HepG2 (cell line): Measurements from ENCODE around the gene RAB36. TPM values are rescaled to one million over a fixed set of nuclear protein-coding genes. Genes with fewer than 3 reads are reported as not detected.

Experiments used
- ATAC-seq: fragments of 200-7000 bp; cut with Tn5 transposase; 3 replicates; pipeline ENCODE4 v1.9.1; 2020; ENCODE audit warnings: mild to moderate bottlenecking, moderate library complexity
- BruUV-seq: library from RNA; stranded (reverse); fragments of 400-500 nt; replicated peaks from 2 replicates; lab custom pipeline; 2021; lab: Mats Ljungman, UMichigan
- CTCF ChIA-PET: fragments of 300-600 bp; formaldehyde crosslinking; extraction: SDS; loops from one replicate; lab custom pipeline; 2021; ENCODE audit warnings: low total read pairs, inconsistent platforms, low intra/inter-chr PET ratio; lab: Yijun Ruan, JAX
- POLR2A ChIA-PET: fragments of 350-600 bp; sonication (Branson Sonifier 250); formaldehyde crosslinking; loops from one replicate; lab custom pipeline; 2020; ENCODE audit warnings: antibody characterized with exemption, inconsistent platforms; lab: Yijun Ruan, JAX
- DNase-seq: peaks from one replicate; pipeline ENCODE4 v3.0.0-alpha.2; 2015; ENCODE audit warnings: low spot score
- FAIRE-seq: peaks from 3 replicates; lab custom pipeline; 2011; peaks lifted over from hg19 to GRCh38; lab: Jason Lieb, UNC
- H2AFZ ChIP-seq: one replicate; pipeline ENCODE4 v1.6.1; 2011; ENCODE audit warnings: low read length, inconsistent platforms
- H3K27ac ChIP-seq: fragments of 300-600 bp; 3 replicates; pipeline ENCODE4 v1.8.0; 2011; ENCODE audit warnings: mixed run types, mild to moderate bottlenecking, mixed read lengths, low read length, inconsistent platforms; ENCODE audit not compliant: insufficient read depth; ENCODE audit errors: extremely low read length
- H3K27me3 ChIP-seq, 2 experiments: fragments of 200-600 bp in 1 of 2; 2 replicates in 1 of 2; 3 replicates in 1 of 2; pipeline versions ENCODE4 v1.6.0 to v1.8.0; 2011; ENCODE audit warnings: low read length in 2 of 2, mild to moderate bottlenecking in 2 of 2, moderate library complexity in 2 of 2, inconsistent platforms in 1 of 2; ENCODE audit not compliant: insufficient read depth in 2 of 2, control insufficient read depth in 1 of 2
- H3K36me3 ChIP-seq, 2 experiments: fragments of 200-600 bp in 1 of 2; replicated peaks in 1 of 2; 2 replicates in 1 of 2; 3 replicates in 1 of 2; pipeline versions ENCODE4 v1.5.1 to v1.8.0; 2011; ENCODE audit warnings: low read length in 2 of 2, inconsistent platforms in 1 of 2; ENCODE audit not compliant: insufficient read depth in 2 of 2, control insufficient read depth in 1 of 2
- H3K4me1 ChIP-seq: 2 replicates; pipeline ENCODE4 v1.5.1; 2012; ENCODE audit warnings: low read length, inconsistent platforms; ENCODE audit not compliant: insufficient read depth
- H3K4me2 ChIP-seq: 2 replicates; pipeline ENCODE4 v1.6.0; 2011; ENCODE audit warnings: low read depth, low read length, inconsistent platforms
- H3K4me3 ChIP-seq, 3 experiments: fragments of 200-600 bp in 1 of 3; sonication (generic), shearing (Covaris generic) in 1 of 3; replicated peaks in 1 of 3; 2 replicates each; pipeline ENCODE4 v1.5.1; 2011 to 2016; ENCODE audit warnings: low read length in 3 of 3, inconsistent platforms in 2 of 3, low read depth in 2 of 3, mild to moderate bottlenecking in 2 of 3, control low read depth in 1 of 3, mixed read lengths in 1 of 3; ENCODE audit not compliant: insufficient read depth in 1 of 3
- H3K79me2 ChIP-seq: one replicate; pipeline ENCODE4 v1.6.1; 2011; ENCODE audit warnings: low read length, inconsistent platforms; ENCODE audit not compliant: insufficient read depth
- H3K9ac ChIP-seq: 2 replicates; pipeline ENCODE4 v1.6.0; 2011; ENCODE audit warnings: mild to moderate bottlenecking, low read depth, low read length, inconsistent platforms; ENCODE audit not compliant: insufficient read depth
- H3K9me3 ChIP-seq: 2 replicates; pipeline ENCODE4 v1.5.1; 2012; ENCODE audit warnings: mild to moderate bottlenecking, low read length
- H4K20me1 ChIP-seq: 2 replicates; pipeline ENCODE4 v1.6.0; 2011; ENCODE audit warnings: inconsistent platforms, mild to moderate bottlenecking, low read length, moderate library complexity; ENCODE audit not compliant: insufficient read depth
- CREB1 ChIP-seq, 2 experiments: fragments of 450-650 bp in 1 of 2; IDR thresholded peaks; 2 replicates each; pipeline ENCODE4 v1.6.1; 2016 to 2017; ENCODE audit warnings: control low read depth in 1 of 2, mild to moderate bottlenecking in 1 of 2, missing compliant biosample characterization in 1 of 2, missing genetic modification characterization in 1 of 2
- DNMT1 ChIP-seq: sonication (generic); formaldehyde crosslinking; IDR thresholded peaks from 2 replicates; pipeline ENCODE4 v1.5.1; 2020; ENCODE audit warnings: mild to moderate bottlenecking, missing genetic modification reagents
- HOXD1 ChIP-seq: sonication (generic); formaldehyde crosslinking; IDR thresholded peaks from 2 replicates; pipeline ENCODE4 v1.5.0; 2020; ENCODE audit warnings: missing genetic modification reagents
- KAT7 ChIP-seq: IDR thresholded peaks from 2 replicates; pipeline ENCODE4 v1.6.1; 2018; ENCODE audit warnings: borderline replicate concordance, missing compliant biosample characterization
- MBNL3 ChIP-seq: fragments of 250-450 bp; sonication (Bioruptor Pico); conservative IDR thresholded peaks from 2 replicates; pipeline ENCODE4 v1.8.0; 2022; ENCODE audit warnings: mild to moderate bottlenecking, inconsistent platforms
- NFE2L1 ChIP-seq: sonication (generic); formaldehyde crosslinking; IDR thresholded peaks from 2 replicates; pipeline ENCODE4 v1.4.0; 2020; ENCODE audit warnings: missing genetic modification reagents, mild to moderate bottlenecking, borderline replicate concordance
- NR1H2 ChIP-seq: sonication (generic); formaldehyde crosslinking; IDR thresholded peaks from 2 replicates; pipeline ENCODE4 v1.8.1; 2022; ENCODE audit warnings: low read depth, missing genetic modification reagents, borderline replicate concordance
- PCBP2 ChIP-seq: fragments of 200-400 bp; formaldehyde crosslinking; optimal IDR thresholded peaks from 2 replicates; pipeline ENCODE3; 2018; ENCODE audit warnings: low read length, low read depth; ENCODE audit not compliant: poor library complexity, severe bottlenecking
- PHB2 ChIP-seq: fragments of 450-650 bp; IDR thresholded peaks from 2 replicates; pipeline ENCODE4 v1.6.1; 2018; ENCODE audit not compliant: partially characterized antibody
- RBFOX2 ChIP-seq: fragments of 200-400 bp; formaldehyde crosslinking; IDR thresholded peaks from 2 replicates; pipeline ENCODE4 v1.6.1; 2017; ENCODE audit warnings: low read depth, mild to moderate bottlenecking, low read length
- SP5 ChIP-seq: IDR thresholded peaks from 2 replicates; pipeline ENCODE4 v1.6.1; 2016; ENCODE audit warnings: low read depth, borderline replicate concordance
- SSRP1 ChIP-seq: IDR thresholded peaks from 2 replicates; pipeline ENCODE4 v1.6.1; 2016; ENCODE audit warnings: control low read depth
- ZNF678 ChIP-seq: sonication (generic); formaldehyde crosslinking; IDR thresholded peaks from 2 replicates; pipeline ENCODE4 v1.4.0; 2020; ENCODE audit warnings: mild to moderate bottlenecking, missing genetic modification reagents
- ZNF773 ChIP-seq: sonication (generic); formaldehyde crosslinking; IDR thresholded peaks from 2 replicates; pipeline ENCODE4 v1.4.0; 2020; ENCODE audit warnings: missing genetic modification reagents, borderline replicate concordance
- ZNF776 ChIP-seq: sonication (generic); formaldehyde crosslinking; IDR thresholded peaks from 2 replicates; pipeline ENCODE4 v1.4.0; 2020; ENCODE audit warnings: mild to moderate bottlenecking, missing genetic modification reagents
- WGBS: methylation state at CpG from one replicate; pipeline ENCODE4 v1.1.6; 2017; ENCODE audit warnings: low lambda C conversion rate; 5-methylcytosine and 5-hydroxymethylcytosine counted together
- in situ Hi-C: cut with HindIII; loops from 2 replicates; pipeline ENCODE4 v1.10.0; 2017; ENCODE audit warnings: low pct_unique_long_range_greater_than_20kb; ENCODE audit not compliant: extremely low pct_ligation_motif_present
- intact Hi-C: fragments of 100-400 bp; cut with micrococcal nuclease; formaldehyde crosslinking; loops from one replicate; pipeline ENCODE4 v1.10.0; 2022; ENCODE audit not compliant: unreplicated experiment
- polyA plus RNA-seq, 8 experiments: library from polyadenylated mRNA; depleted of rRNA in 3 of 8; stranded (reverse) in 7 of 8; unstranded in 1 of 8; fragments of >200 nt; fragmentation: Illumina TruSeq in 4 of 8; extraction: Trizol in 4 of 8; gene quantifications; 2 replicates each; pipeline versions ENCODE4 v1.2.1 to v1.2.3, GENCODE V29; 2011 to 2016; ENCODE audit warnings: low read depth in 4 of 8, missing spikeins in 1 of 8, mixed read lengths in 1 of 8; ENCODE audit not compliant: insufficient read depth in 1 of 8
- total RNA-seq, 5 experiments: library from RNA; depleted of rRNA; stranded (reverse); fragments of >200 nt; fragmentation: Illumina TruSeq; extraction: Trizol; gene quantifications; 2 replicates each; pipeline ENCODE4 v1.2.3, GENCODE V29; 2016; ENCODE audit warnings: low read depth in 1 of 5
- TF ChIP-seq, protein P1 (sequence below): sonication (generic); formaldehyde crosslinking; IDR thresholded peaks from 2 replicates; pipeline ENCODE4 v1.4.0; 2020; ENCODE audit warnings: missing genetic modification reagents; ENCODE audit errors: not compliant biosample characterization
- TF ChIP-seq, protein P2 (sequence below): sonication (generic); IDR thresholded peaks from 2 replicates; pipeline ENCODE4 v1.6.1; 2016; ENCODE audit warnings: low read depth, borderline replicate concordance

Gene RAB36
- total and polyA plus RNA-seq, 2 of the 13 experiments (the other 11 are each of a cell fraction or from before 2014, with no cell fraction given) = 0.24 to 0.86 TPM

DNA sequence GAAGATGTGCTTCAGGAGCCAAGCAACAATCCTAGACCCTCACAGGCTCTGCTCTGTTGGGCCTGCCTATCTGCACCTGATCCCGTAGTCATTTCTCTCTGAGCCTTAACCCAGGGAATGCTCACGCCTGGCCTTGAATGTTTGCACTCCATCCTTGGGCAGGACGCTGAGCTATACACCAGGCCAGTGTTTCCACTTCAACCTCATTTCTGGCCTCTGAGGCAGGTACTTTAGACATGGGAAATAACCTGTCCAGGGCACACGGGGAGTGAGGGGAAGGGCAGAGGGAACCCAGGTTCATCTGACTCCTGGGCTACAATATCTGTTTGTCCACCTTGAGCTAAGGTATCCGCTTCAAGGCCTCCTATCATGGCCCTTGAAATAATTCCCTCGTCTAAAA is 13.3 kb upstream of the RAB36 start (continued):
- TF ChIP-seq, protein P1, sequence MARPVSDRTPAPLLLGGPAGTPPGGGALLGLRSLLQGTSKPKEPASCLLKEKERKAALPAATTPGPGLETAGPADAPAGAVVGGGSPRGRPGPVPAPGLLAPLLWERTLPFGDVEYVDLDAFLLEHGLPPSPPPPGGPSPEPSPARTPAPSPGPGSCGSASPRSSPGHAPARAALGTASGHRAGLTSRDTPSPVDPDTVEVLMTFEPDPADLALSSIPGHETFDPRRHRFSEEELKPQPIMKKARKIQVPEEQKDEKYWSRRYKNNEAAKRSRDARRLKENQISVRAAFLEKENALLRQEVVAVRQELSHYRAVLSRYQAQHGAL = no peak

DNA sequence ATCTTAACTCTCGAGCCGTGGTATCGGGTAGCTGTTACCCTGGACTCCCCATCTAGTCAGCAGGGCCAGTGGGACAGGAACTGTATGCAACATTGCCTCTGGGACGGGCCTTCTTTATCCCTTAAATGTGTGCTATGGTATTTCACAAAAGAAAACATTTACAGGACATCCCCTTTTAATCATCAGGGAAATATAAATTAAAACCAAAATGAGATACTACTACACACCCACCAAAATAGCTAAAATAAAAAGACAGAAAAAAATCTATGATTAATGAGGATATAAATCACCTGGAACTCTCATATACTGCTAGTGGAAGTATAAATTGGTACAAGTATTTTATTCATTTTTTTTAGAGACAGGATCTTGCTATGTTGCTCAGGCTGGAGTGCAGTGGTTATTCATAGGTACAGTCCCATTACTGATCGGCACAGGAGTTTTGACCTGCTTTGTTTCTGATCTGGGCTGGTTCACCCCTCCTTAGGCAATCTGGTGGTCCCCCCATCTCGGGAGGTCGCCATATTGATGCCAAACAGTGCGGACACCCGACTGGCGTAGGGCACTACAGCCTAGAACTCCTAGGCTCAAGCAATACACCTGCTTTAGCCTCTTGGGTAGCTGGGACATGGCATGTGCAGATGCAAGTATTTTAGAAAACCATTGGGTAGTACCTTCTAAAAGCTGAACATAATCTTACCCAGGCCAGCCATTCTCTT is 12.7 kb upstream of the RAB36 start:
- Histone ChIP-seq H3K9me3 (no peaks in the 10 kb centered on the region), H3K27me3 (no peaks in the 10 kb centered on the region; a peak in 1 of 5 replicates), H3K4me2 (no peak overlapping the region), H4K20me1 (no peaks in the 10 kb centered on the region), H3K4me1 (peaks cover 5% of the 10 kb centered on the region; the same call in 1 of the 2 replicates), H3K36me3 (no peaks in the 10 kb centered on the region), H3K9ac (no peak overlapping the region), H3K79me2 (no peaks in the 10 kb centered on the region), H3K27ac (no peak overlapping the region), H2AFZ (no peak overlapping the region), H3K4me3 (no peak overlapping the region)
- in situ Hi-C loops (no loop called here), intact Hi-C loops (no loop called here)
- WGBS = 36% methylated on average over 6 of the region's 10 CpGs
- BruUV-seq = no TSS peak
- ChIA-PET CTCF (interaction anchor here (6.5 kb wide), 1 partner anchor 173 kb away, joined by 299 read pairs; no protein-coding TSS in a partner anchor), POLR2A (interaction anchor here (0.9 kb wide), 1 partner anchor 10 kb away, joined by 3 read pairs; the partner anchor contains the start of gene RSPH14)
- FAIRE-seq (no peak), DNase-seq (no peak), ATAC-seq (no peak)
- TF ChIP-seq CREB1 (IDR thresholded peaks at IDR 0.05) (no peak), CREB1 (CRISPR knock-in tag; IDR thresholded peaks at IDR 0.05) (no peak), NR1H2 (no peak), DNMT1 (no peak)

DNA sequence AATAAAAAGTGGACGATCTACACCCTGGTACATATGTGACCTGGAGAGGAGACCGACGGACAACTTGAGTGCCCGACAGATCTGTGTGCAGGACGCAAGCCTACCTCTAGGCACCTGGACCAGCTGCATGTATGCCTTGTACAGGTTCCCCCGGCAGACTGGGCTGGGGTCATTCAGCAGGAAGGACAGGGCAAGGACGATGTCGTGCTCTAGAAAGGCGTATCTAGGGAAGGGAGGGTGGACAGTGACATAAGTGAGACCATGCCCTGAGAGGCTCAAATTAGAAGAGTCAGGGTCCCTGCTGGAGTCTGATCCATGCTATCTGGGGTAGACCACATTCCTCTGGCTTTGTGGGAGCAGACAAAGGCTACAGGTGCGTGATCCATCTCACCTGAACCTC is 11.4 kb upstream of the RAB36 start:
- H3K27ac ChIP-seq = no peak overlapping the region
- DNase-seq (no peak), ATAC-seq (no peak), FAIRE-seq (no peak)
- H2AFZ ChIP-seq = no peak overlapping the region
- no peak overlapping the region for H3K9ac ChIP-seq
- ChIA-PET POLR2A (no interaction called here), CTCF (no interaction called here)
- H3K4me3 ChIP-seq = no peak overlapping the region
- H4K20me1 ChIP-seq = no peaks in the 10 kb centered on the region
- 0 out of 2 replicates have a peak, but pooled peaks cover 5% of the 10 kb centered on the region for H3K4me1 ChIP-seq
- H3K36me3 ChIP-seq = no peaks in the 10 kb centered on the region
- no peaks in the 10 kb centered on the region; a peak in 1 of 5 replicates for H3K27me3 ChIP-seq
- H3K9me3 ChIP-seq = no peaks in the 10 kb centered on the region
- in situ Hi-C loops (no loop called here), intact Hi-C loops (no loop called here)
- H3K4me2 ChIP-seq = no peak overlapping the region
- no TSS peak for BruUV-seq
- no peaks in the 10 kb centered on the region for H3K79me2 ChIP-seq
- 85% methylated on average over 10 of the region's 10 CpGs for WGBS
- TF ChIP-seq PCBP2 = no peak
- no peak for TF ChIP-seq PHB2
- no peak for TF ChIP-seq HOXD1 (CRISPR knock-in tag)
- TF ChIP-seq RBFOX2 = no peak
- TF ChIP-seq ZNF678 (CRISPR knock-in tag) = no peak
- no peak for TF ChIP-seq MBNL3 (CRISPR knock-in tag)
- no peak for TF ChIP-seq NFE2L1 (CRISPR knock-in tag)
- TF ChIP-seq, protein P2, sequence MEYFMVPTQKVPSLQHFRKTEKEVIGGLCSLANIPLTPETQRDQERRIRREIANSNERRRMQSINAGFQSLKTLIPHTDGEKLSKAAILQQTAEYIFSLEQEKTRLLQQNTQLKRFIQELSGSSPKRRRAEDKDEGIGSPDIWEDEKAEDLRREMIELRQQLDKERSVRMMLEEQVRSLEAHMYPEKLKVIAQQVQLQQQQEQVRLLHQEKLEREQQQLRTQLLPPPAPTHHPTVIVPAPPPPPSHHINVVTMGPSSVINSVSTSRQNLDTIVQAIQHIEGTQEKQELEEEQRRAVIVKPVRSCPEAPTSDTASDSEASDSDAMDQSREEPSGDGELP = no peak
- no peak for TF ChIP-seq ZNF776 (CRISPR knock-in tag)
- TF ChIP-seq KAT7 (CRISPR knock-in tag) = no peak
- no peak for TF ChIP-seq SP5 (CRISPR knock-in tag)
- TF ChIP-seq ZNF773 (CRISPR knock-in tag) = no peak
- no peak for TF ChIP-seq SSRP1
